HUES6 (cell line): ENCODE data around the gene CPSF7.
"Not testable (repeated sequence)": the region's sequence is repeated elsewhere in the genome, so short reads cannot be mapped to it uniquely, and the experiment has no call there.

Experiments
- H3K27ac ChIP-seq: 2 replicates; pipeline ENCODE4 v1.7.0; 2013; ENCODE audit warnings: low read depth, mild to moderate bottlenecking, low read length, inconsistent platforms
- H3K27me3 ChIP-seq: 2 replicates; pipeline ENCODE4 v1.6.1; 2013; ENCODE audit warnings: low read length; ENCODE audit not compliant: control insufficient read depth, insufficient read depth
- H3K36me3 ChIP-seq: 2 replicates; pipeline ENCODE4 v1.6.1; 2013; ENCODE audit warnings: low read length; ENCODE audit not compliant: control insufficient read depth, insufficient read depth
- H3K4me1 ChIP-seq: 2 replicates; pipeline ENCODE4 v1.6.1; 2013; ENCODE audit warnings: low read length; ENCODE audit not compliant: control insufficient read depth, insufficient read depth
- H3K4me3 ChIP-seq: 2 replicates; pipeline ENCODE4 v1.5.1; 2013; ENCODE audit warnings: low read depth, low read length
- H3K9ac ChIP-seq: one replicate; pipeline ENCODE4 v1.6.1; 2013; ENCODE audit warnings: mild to moderate bottlenecking, low read length
- H3K9me3 ChIP-seq: 2 replicates; pipeline ENCODE4 v1.6.1; 2013; ENCODE audit warnings: low read depth, low read length; ENCODE audit not compliant: control insufficient read depth, insufficient read depth

Gene CPSF7

DNA sequence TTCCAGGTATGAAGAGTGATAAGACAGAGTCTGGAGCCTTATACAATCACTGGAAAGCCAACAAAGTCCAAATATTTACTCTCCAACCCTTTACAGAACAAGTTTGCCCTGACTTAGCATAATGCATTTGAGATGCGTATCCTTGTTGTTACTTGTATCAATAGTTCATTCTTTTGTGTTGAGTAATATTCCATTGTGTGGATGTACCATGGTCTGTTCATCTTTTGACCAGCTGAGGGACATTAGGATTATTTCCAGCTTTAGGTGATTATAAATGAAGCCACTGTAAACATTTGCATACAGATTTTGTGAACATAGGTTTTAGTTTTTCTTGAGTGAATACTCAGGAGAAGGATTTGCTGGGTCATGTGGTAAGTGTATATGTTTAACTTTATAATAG lies 9.8 kb upstream of the CPSF7 start:
- no peaks in the 10 kb centered on the region for H3K4me1 ChIP-seq
- no peak overlapping the region for H3K4me3 ChIP-seq
- no peaks in the 10 kb centered on the region for H3K27me3 ChIP-seq
- no peaks in the 10 kb centered on the region for H3K9me3 ChIP-seq
- peaks cover 66% of the 10 kb centered on the region for H3K36me3 ChIP-seq
- H3K27ac ChIP-seq, result no peak overlapping the region
- no peak overlapping the region for H3K9ac ChIP-seq

DNA sequence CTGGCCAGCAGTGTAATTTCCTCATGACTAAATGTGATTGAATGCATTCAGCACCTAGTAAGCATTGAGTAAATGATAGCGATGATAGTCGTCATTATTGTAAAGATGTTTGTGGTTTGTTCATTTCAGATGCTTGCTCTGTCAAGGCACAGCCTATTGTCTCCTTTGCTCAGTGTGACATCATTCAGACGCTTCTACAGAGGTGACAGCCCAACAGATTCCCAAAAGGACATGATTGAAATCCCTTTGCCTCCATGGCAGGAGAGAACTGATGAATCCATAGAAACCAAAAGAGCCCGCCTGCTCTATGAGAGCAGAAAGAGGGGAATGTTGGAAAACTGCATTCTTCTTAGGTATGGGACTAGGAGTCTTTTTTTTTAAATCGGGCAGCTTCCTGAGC lies 7.7 kb upstream of the CPSF7 start:
- Histone ChIP-seq H3K4me3 (no peak overlapping the region), H3K9ac (no peak overlapping the region), H3K36me3 (peaks cover 57% of the 10 kb centered on the region), H3K27ac (no peak overlapping the region), H3K27me3 (no peaks in the 10 kb centered on the region), H3K9me3 (no peaks in the 10 kb centered on the region), H3K4me1 (no peaks in the 10 kb centered on the region)

- peak overlapping the region; percentile 84 for H3K4me3 ChIP-seq
Measured at GRCh38 chr11:61430839-61431238, 1.1 kb upstream of the CPSF7 start.

GRCh38 chr11:61429346-61429690 lies 457 bp downstream of the CPSF7 start:
- peak overlapping the region; percentile 100 for H3K27ac ChIP-seq
- H3K36me3 ChIP-seq, result peaks cover 53% of the 10 kb centered on the region

More at GRCh38 chr11:61430839-61431238, 1.1 kb upstream of the CPSF7 start:
- Histone ChIP-seq H3K27ac (peak overlapping the region; percentile 100; the same call in 1 of the 2 replicates), H3K9ac (peak overlapping the region; percentile 89), H3K36me3 (peaks cover 38% of the 10 kb centered on the region)
- H3K4me1 ChIP-seq, H3K27me3 ChIP-seq, H3K9me3 ChIP-seq: not testable (repeated sequence)

GRCh38 chr11:61425367-61426131 lies 4.2 kb downstream of the CPSF7 start:
- H3K9ac ChIP-seq, result no peak overlapping the region

More at GRCh38 chr11:61429346-61429690, 457 bp downstream of the CPSF7 start:
- Histone ChIP-seq H3K9ac (peak overlapping the region; percentile 97), H3K4me1 (0 out of 2 replicates have a peak, but pooled peaks cover 9% of the 10 kb centered on the region), H3K4me3 (peak overlapping the region; percentile 84), H3K27me3 (no peaks in the 10 kb centered on the region), H3K9me3 (no peaks in the 10 kb centered on the region)

GRCh38 chr11:61422226-61422625 lies 7.5 kb downstream of the CPSF7 start:
- no peaks in the 10 kb centered on the region for H3K4me1 ChIP-seq
- H3K36me3 ChIP-seq, result peaks cover 96% of the 10 kb centered on the region
- H3K27ac ChIP-seq, result no peak overlapping the region
- no peak overlapping the region for H3K4me3 ChIP-seq
- H3K9ac ChIP-seq, result no peak overlapping the region
- no peaks in the 10 kb centered on the region for H3K9me3 ChIP-seq
- H3K27me3 ChIP-seq, result no peaks in the 10 kb centered on the region

More at GRCh38 chr11:61425367-61426131, 4.2 kb downstream of the CPSF7 start:
- Histone ChIP-seq H3K9me3 (no peaks in the 10 kb centered on the region), H3K4me1 (0 out of 2 replicates have a peak, but pooled peaks cover 4% of the 10 kb centered on the region), H3K27ac (no peak overlapping the region), H3K4me3 (no peak overlapping the region), H3K27me3 (no peaks in the 10 kb centered on the region), H3K36me3 (peaks cover 82% of the 10 kb centered on the region)

GRCh38 chr11:61418136-61418535 lies 11.6 kb downstream of the CPSF7 start:
- Histone ChIP-seq H3K4me1 (no peaks in the 10 kb centered on the region), H3K36me3 (peaks cover 98% of the 10 kb centered on the region), H3K27ac (no peak overlapping the region)

DNA sequence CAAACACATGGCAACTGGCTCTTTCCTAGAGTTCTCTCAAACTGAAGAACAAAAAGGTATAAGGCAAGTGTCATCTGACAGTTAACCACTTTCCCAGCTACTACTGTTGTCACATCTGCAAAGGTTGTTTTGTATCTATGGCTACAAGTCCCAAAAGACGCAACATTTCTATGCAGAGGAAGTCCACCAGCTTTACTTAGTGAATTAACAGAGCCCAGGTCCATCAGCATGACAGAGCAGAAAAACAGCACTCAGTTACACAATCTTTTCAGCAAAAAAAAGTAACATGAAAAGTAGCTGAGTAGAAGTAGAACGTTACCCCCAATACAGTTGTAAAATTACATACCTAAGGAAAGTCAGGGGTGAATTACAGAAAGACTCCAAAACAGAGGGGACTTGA lies 12.1 kb downstream of the CPSF7 start:
- no peak overlapping the region for H3K4me3 ChIP-seq
- no peaks in the 10 kb centered on the region for H3K27me3 ChIP-seq
- H3K36me3 ChIP-seq, result peaks cover 100% of the 10 kb centered on the region
- no peaks in the 10 kb centered on the region for H3K4me1 ChIP-seq
- H3K9me3 ChIP-seq, result no peaks in the 10 kb centered on the region
- no peak overlapping the region for H3K9ac ChIP-seq
- no peak overlapping the region for H3K27ac ChIP-seq

More at GRCh38 chr11:61418136-61418535, 11.6 kb downstream of the CPSF7 start:
- Histone ChIP-seq H3K9ac (no peak overlapping the region), H3K27me3 (no peaks in the 10 kb centered on the region), H3K9me3 (no peaks in the 10 kb centered on the region), H3K4me3 (no peak overlapping the region)

DNA sequence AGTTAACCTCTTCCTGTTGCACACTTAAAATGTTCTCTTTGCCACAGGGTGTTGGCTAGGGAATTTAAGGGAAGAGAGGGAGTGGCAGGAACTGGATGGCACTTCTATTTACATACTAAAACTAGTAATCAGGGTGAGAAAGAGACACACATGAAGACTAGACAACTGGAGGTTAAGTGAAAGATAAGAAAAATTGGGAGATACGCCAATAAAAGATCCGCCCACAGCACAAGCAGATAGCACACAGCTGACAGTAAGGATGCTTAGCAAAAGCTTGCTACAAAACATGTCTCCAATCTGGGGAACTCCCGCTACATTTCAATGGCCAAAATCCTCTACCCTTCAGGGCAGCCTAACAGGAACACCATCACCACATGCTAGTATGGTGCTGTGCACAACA lies 12.8 kb downstream of the CPSF7 start:
- Histone ChIP-seq H3K9ac (no peak overlapping the region), H3K4me1 (no peaks in the 10 kb centered on the region), H3K27ac (no peak overlapping the region), H3K36me3 (peaks cover 99% of the 10 kb centered on the region), H3K27me3 (no peaks in the 10 kb centered on the region), H3K9me3 (no peaks in the 10 kb centered on the region), H3K4me3 (no peak overlapping the region)

- H3K9me3 ChIP-seq, result no peaks in the 10 kb centered on the region
- H3K9ac ChIP-seq, result no peak overlapping the region
- H3K27ac ChIP-seq, result no peak overlapping the region
- peaks cover 99% of the 10 kb centered on the region for H3K36me3 ChIP-seq
- no peak overlapping the region for H3K4me3 ChIP-seq
- H3K27me3 ChIP-seq, result no peaks in the 10 kb centered on the region
- H3K4me1 ChIP-seq, result no peaks in the 10 kb centered on the region
Measured at GRCh38 chr11:61415381-61415780, 14.4 kb downstream of the CPSF7 start.

DNA sequence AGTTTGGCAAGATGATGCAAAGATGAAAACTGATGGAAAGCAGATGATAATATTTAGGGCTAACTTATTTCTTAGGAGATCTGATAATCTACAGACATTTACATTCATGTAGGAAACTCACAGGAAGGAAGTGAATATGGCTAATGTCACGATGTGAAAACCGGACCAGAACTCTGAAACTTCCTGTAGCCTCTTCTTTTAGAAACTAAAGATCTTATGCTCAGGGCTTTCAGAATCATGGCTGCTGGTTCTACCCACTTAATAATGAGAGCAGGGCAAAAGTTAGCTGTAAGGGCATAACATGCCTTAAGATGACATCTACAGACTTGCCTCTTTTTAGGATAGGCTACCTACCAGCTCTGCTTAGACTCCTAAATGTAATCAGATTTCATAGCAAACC lies 15.2 kb downstream of the CPSF7 start:
- H3K9ac ChIP-seq, result no peak overlapping the region
- H3K4me1 ChIP-seq, result no peaks in the 10 kb centered on the region
- no peak overlapping the region for H3K4me3 ChIP-seq
- H3K9me3 ChIP-seq, result no peaks in the 10 kb centered on the region
- H3K27me3 ChIP-seq, result no peaks in the 10 kb centered on the region
- peaks cover 99% of the 10 kb centered on the region for H3K36me3 ChIP-seq
- H3K27ac ChIP-seq, result no peak overlapping the region
